Lung (tissue), 12 donors: ENCODE measurements around the gene MAPKAPK2. TPM values are rescaled to one million over a fixed set of nuclear protein-coding genes. Genes with fewer than 3 reads are reported as not detected.

Experiments
- ATAC-seq: fragments of 200-7000 bp; cut with Tn5 transposase; one replicate; pipeline ENCODE4 v1.9.1; 2020; ENCODE audit warnings: moderate number of reproducible peaks; ENCODE audit not compliant: insufficient read depth, low FRiP score
- DNase-seq, 3 donors: peaks; one replicate each; pipeline ENCODE4 v3.0.0-alpha.2; 2013 to 2017
- H3K27ac ChIP-seq, 2 donors: one replicate each; pipeline ENCODE4 v1.5.1; 2013; ENCODE audit warnings: mild to moderate bottlenecking in 2 of 2, moderate library complexity in 2 of 2, control low read depth in 1 of 2, inconsistent platforms in 1 of 2, low read depth in 1 of 2, low read length in 1 of 2
- H3K27me3 ChIP-seq, 3 donors: one replicate each; pipeline ENCODE4 v1.5.1; 2013; ENCODE audit warnings: low read length in 2 of 3; ENCODE audit not compliant: control insufficient read depth in 3 of 3, insufficient read depth in 3 of 3
- H3K36me3 ChIP-seq, 4 donors: one replicate each; pipeline ENCODE4 v1.5.1; 2013; ENCODE audit warnings: low read length in 4 of 4, mild to moderate bottlenecking in 1 of 4, moderate library complexity in 1 of 4; ENCODE audit not compliant: control insufficient read depth in 4 of 4, insufficient read depth in 4 of 4
- H3K4me1 ChIP-seq, 5 donors: one replicate each; pipeline ENCODE4 v1.5.1; 2013; ENCODE audit warnings: low read length in 5 of 5, mild to moderate bottlenecking in 2 of 5, moderate library complexity in 1 of 5; ENCODE audit not compliant: control insufficient read depth in 5 of 5, insufficient read depth in 5 of 5
- H3K4me3 ChIP-seq: one replicate; pipeline ENCODE4 v1.5.1; 2013; ENCODE audit warnings: mild to moderate bottlenecking, control low read depth, moderate library complexity
- H3K9ac ChIP-seq, 2 donors: one replicate each; pipeline ENCODE4 v1.5.1; 2013; ENCODE audit warnings: low read length in 2 of 2, control low read depth in 1 of 2; ENCODE audit not compliant: insufficient read depth in 1 of 2
- H3K9me3 ChIP-seq, 4 donors: one replicate each; pipeline ENCODE4 v1.5.1; 2013; ENCODE audit warnings: low read length in 3 of 4, mild to moderate bottlenecking in 1 of 4, moderate library complexity in 1 of 4; ENCODE audit not compliant: control insufficient read depth in 4 of 4, insufficient read depth in 3 of 4
- CTCF ChIP-seq: IDR thresholded peaks from 2 replicates; pipeline ENCODE4 v1.5.1; 2012; ENCODE audit warnings: mild to moderate bottlenecking; ENCODE audit errors: control extremely low read depth, extremely low read depth
- WGBS, 2 donors: extraction: QIAGEN DNeasy Blood & Tissue Kit; methylation state at CpG; one replicate each; pipeline ENCODE4 v1.1.7; 2013; 5-methylcytosine and 5-hydroxymethylcytosine counted together
- polyA plus RNA-seq, 2 donors: library from polyadenylated mRNA; stranded (reverse); fragments of 200-250 nt; gene quantifications; one replicate each; pipeline ENCODE4 v1.2.1, GENCODE V29; 2013
- total RNA-seq, 2 donors: library from RNA; depleted of rRNA in 1 of 2; stranded (reverse); fragments of >200 nt in 1 of 2; gene quantifications; one replicate each; pipeline ENCODE4 v1.2.1, GENCODE V29; 2014 to 2021
- donor health status: control.
- donor health status: control.
- donor health status: Bipolar disorder and iron deficiency.
- donor health status: healthy.
- donor health status: DM: yes; HTN: yes; CAD: no.

The MAPKAPK2 gene
- total and polyA plus RNA-seq, 4 donors, result 35.8 to 116 (median 75.1) TPM

GRCh38 chr1:206700445-206701036 lies 15.8 kb downstream of the MAPKAPK2 start:
- H3K4me3 ChIP-seq, result no peak overlapping the region
- H3K4me1 ChIP-seq, result peaks cover 20 to 57% (median 33%) of the 10 kb centered on the region in 5 donors
- WGBS, 2 donors, result 20 to 55% methylated on average over 2 of the region's 2 CpGs
- H3K36me3 ChIP-seq, result peaks cover 0 to 6% (median 0%) of the 10 kb centered on the region in 4 donors
- no peaks in the 10 kb centered on the region for H3K27me3 ChIP-seq
- no peak for ATAC-seq
- peak overlapping the region in 1 of 2 donors; percentile 71 for H3K27ac ChIP-seq
- H3K9me3 ChIP-seq, result no peaks in the 10 kb centered on the region
- TF ChIP-seq CTCF, result no peak
- peak in 2 of 3 donors; percentile 63 to 76 for DNase-seq
- H3K9ac ChIP-seq, result peak overlapping the region in 1 of 2 donors; percentile 40

GRCh38 chr1:206702260-206702659 lies 17.6 kb downstream of the MAPKAPK2 start:
- no peak for TF ChIP-seq CTCF
- no peak overlapping the region for H3K27ac ChIP-seq
- H3K36me3 ChIP-seq, result peaks cover 0 to 6% (median 0%) of the 10 kb centered on the region in 4 donors
- DNase-seq (no peak), ATAC-seq (no peak)
- WGBS, 2 donors, result 87 to 95% methylated on average over 7 of the region's 7 CpGs
- no peaks in the 10 kb centered on the region for H3K9me3 ChIP-seq
- H3K27me3 ChIP-seq, result no peaks in the 10 kb centered on the region
- no peak overlapping the region for H3K4me3 ChIP-seq
- H3K9ac ChIP-seq, result no peak overlapping the region
- H3K4me1 ChIP-seq, result peaks cover 23 to 70% (median 44%) of the 10 kb centered on the region in 5 donors

GRCh38 chr1:206702803-206703202 lies 18.1 kb downstream of the MAPKAPK2 start:
- Histone ChIP-seq H3K36me3 (peaks cover 0 to 6% (median 0%) of the 10 kb centered on the region in 4 donors), H3K9ac (no peak overlapping the region), H3K27me3 (no peaks in the 10 kb centered on the region), H3K4me1 (peaks cover 27 to 75% (median 48%) of the 10 kb centered on the region in 5 donors), H3K4me3 (no peak overlapping the region), H3K9me3 (no peaks in the 10 kb centered on the region), H3K27ac (no peak overlapping the region)
- no peak for TF ChIP-seq CTCF
- DNase-seq, result no peak
- no peak for ATAC-seq
- 84% methylated on average over 1 of the region's 1 CpG for WGBS, 2 donors
